HG03139 (cell line): ENCODE measurements around the gene NEDD4L.

Experiments
- ATAC-seq: cut with Tn5 transposase; IDR thresholded peaks from one replicate; pipeline ENCODE4 v1.9.1; 2021; ENCODE audit not compliant: unreplicated experiment

NEDD4L gene

DNA sequence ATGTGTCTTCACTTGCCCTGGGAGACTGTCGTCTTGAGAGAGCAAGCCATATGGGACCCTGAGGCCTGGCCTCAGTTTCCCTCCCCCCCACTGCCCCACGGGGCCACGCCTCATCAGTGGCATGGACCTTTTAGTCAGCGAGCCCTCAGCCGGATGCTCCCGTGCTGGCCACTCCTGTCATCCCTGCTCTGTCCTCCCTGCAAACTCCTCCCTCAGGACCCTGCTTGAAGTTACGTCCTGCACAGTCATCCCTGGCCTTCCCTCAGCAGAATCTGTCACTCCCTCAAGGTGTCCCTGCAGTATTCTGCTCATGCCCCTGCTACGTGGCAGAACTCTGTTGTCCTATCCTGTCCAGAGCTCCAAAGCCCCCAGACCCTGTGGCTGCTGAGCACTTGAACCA lies 265.1 kb downstream of the NEDD4L start:
- ATAC-seq: no peak

DNA sequence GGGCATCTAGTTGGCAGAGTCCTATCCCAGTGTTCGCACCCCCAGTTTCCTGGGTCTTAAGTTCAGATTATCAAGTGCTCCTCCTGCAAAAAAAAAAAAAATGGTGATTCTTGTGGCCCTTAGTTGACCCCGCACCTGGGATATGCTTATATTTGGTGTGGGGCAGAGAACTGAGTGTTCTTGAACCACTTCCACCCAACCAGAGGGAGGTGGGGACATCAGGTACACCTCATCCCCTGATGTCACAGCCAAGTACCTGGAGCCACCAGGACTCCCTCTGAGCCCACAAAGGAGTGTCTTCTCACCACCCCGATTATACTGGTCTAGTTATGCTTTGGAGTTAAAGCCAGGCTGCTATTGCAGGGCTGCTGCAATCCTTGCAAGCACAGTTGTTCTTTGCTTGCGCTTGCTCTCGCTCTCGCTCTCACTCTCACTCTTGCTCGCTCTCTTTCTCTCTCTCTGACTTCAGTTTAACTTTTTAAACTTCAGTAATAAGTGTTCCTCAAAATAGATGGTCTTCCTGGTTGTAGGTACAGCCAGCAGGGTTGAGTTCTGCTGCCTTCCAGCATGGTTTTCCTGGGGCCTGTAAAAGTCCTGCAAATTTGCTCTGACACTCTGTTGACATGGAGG lies 265.7 kb downstream of the NEDD4L start:
- no peak for ATAC-seq

DNA sequence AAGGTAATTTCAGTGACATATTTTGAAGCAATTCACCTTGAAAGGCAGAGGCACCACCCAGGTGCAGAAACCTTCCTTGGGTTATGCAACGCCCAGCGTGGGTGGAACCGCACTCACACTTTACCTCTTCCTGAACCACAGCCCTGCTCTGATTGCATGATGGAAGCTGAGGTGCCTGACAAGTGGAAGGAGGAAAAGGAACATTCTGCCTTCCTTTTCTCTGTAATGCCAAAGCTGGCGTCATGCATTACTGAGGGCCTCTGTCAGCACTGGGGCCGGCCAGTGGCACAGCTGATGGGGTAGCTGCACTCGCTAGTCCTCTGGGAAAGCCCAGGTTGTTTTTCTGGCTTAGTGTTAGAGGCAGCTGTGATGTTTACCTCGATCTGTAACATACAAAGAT lies 266.5 kb downstream of the NEDD4L start:
- no peak for ATAC-seq

DNA sequence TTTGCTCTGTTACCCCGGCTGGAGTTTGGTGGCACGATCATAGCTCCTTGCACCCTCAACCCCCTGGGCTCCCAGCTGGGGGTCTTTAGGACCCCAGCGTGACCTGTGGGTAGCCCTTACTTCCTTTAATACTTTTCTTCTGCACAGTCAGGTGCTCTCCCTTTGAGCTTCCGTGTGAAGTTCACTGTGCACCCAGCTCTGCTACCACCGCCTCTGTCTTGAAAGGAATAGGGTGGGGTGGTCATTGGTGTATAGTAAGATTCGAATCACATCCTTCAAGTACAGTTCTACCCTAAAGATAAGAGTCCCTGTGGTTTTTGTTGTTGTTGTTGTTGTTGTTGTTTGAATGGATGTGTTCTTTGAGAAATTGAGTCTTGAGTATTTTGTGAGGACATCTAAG lies 267.4 kb downstream of the NEDD4L start:
- no peak for ATAC-seq

DNA sequence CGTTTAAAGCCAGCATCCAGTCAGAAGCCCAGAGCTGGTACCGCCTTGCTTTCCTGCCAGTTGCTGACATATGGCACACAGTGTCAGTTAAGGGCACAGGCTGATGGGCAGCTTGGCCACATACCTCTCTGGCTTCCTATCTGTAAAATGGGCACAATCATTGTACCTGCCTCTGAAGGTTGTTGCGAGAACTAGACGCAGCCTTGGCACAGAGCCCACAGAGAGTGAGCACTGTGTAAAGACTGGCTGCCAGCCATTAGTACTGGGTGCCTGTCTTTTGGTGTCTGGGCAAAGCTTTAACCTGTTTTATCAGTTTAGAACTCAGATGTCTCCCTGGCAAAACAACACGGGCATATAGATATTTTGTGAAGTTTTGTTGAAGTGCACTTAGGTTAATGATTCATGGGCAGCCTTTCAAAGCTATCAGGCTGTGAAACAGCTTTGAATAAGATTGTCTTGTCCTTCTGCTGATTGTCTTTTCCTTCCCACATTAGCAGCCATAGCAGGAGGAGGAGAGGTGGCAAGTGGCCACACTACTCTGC lies 269.5 kb downstream of the NEDD4L start:
- no peak for ATAC-seq

DNA sequence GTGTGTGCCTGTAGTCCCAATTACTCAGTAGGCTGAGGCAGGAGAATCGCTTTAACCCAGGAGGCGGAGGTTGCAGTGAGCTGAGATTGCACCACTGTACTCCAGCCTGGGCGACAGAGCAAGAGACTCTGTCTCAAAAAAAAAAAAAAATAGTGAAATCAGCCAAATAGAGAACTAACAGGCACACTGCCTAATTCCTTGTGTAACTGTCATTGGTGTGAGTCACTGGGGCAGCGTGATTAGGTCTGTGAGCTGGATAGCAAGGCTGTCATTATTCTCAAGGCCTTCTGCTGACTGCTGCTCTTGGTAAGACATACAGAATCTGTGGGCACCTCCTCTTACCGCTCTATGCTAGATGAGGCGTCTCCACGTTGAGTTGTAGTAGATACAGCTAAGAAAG lies 270.3 kb downstream of the NEDD4L start:
- ATAC-seq: no peak

DNA sequence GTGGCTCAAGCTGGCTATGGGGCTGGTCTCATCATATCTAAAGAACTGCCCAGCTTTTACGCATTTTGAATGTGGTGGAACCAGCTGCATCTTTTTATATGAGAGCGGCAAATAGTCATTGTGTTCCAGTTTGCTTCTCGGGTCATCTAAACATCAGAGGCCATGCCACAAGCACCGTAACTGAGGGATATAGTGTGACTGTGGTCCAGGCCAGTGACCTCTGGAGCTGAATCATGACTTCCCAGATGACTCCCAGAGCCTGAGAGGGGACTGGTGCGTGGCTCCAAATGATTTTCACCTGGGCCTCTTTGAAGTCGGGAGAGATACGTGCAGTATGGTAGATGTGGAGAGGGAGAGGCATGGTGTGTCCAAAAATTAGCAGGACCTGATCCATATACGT lies 271.0 kb downstream of the NEDD4L start:
- ATAC-seq: no peak

DNA sequence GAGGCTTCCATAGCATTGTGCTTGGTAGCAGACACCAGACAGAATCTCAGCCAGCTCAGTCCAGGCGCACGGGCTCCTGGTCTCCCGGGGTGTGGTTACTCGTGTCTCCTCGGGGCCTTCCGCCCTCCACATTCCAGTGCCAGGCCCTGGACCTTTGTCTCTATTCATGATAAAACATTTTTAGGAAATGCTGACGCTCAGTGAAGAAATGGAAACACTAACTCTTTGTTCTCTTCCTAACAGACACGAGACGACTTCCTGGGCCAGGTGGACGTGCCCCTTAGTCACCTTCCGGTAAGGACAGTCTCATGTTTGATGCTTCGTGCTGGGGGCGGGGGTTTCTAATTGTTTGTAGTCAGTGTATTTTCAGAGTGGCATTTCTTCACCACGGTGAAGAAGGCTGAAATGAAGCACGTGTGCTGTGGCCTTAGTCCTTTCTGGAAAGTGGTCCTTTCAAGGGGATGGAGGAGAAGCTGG lies 271.8 kb downstream of the NEDD4L start:
- ATAC-seq: no peak

DNA sequence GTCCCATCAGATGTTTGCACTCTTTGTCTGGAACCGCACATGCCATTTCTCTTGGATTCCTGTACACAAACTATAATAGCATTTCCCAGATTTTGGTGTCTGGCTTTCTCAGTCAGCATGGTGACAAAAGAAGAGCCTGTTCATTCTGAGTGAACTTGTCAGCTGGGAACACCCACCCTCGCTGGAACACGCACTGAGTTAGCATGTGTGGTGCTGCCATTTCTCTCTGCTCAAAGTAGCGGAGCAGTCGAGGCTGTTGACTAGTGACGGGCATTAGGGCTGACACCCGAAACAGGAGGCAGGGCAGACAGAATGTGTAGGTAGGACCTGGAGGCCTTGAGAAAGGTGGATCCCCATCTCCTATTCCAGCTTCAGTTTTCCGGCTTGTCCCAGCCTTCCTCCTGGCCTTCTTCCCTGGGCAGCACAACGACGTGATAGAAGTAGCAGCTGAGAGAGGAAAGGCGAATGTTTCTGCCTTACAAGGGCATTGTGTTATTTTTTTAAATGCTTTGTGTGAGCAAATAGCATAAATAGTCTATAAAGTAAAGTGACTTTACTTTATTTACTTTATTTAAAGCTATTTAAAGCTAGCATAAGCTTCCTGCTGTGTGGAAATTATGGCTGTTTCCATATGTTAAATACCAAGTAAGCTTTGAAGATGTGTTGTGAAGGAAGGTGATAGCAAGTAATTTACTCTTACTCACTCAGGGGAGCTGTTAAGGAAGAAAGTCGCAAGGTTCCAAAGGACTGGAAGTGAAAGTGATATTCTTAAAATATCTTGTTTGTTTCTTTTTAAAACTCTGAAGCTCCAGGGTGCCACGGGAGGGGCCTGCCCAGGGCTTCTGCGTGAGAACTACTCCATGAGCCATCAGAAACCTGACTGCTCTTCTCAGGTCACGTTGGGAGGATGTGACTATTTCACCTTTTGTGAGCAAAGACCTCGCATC lies 272.6 kb downstream of the NEDD4L start:
- ATAC-seq: no peak

DNA sequence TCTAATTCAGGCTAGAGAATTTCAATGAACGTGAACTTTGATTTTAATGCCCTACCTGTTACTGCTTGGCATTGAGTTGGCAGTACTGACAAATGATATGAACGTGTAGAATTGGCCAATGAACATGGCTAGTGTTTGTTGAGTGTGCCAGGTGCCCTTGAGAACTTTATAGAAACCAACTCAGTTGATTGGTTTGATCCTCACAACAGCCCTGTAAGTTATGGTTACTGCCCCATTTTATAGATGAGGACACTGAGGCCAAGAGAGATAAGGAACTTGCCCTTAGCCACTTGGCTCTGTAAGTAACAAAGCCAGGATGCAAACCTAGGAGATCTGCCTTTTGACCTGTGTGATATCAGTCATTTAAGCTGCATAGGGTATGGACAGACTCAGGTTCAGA lies 275.7 kb downstream of the NEDD4L start:
- ATAC-seq: no peak

DNA sequence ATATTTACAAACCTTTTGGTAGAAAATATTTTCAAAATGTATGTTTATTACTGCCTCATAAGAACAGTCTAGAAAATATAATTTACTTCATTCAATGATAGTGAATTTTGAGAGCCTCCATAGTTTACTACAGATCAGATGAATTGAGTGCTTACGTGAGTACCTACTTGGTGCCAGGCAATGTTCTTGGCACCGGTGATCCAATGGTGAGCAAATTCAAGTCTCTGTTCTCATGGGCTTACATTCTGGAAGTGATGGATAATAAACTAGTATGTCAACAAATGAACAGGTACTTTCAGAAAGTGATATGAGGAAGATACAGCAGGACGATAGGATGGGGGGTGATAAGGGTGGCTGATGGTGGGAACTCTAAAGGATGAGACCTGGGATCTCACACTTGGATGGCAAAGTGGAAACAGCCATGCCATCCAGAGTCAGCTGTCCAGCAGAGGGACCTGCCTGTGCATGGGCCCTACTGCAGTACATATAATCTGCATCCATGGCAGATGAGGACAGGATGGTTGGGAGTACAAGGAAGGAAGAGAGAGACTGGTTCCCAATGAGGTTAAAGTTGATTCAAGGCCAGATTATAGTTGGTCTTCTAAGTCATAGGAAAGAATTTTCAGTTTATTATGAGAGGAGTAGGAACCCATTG lies 277.0 kb downstream of the NEDD4L start:
- no peak for ATAC-seq

DNA sequence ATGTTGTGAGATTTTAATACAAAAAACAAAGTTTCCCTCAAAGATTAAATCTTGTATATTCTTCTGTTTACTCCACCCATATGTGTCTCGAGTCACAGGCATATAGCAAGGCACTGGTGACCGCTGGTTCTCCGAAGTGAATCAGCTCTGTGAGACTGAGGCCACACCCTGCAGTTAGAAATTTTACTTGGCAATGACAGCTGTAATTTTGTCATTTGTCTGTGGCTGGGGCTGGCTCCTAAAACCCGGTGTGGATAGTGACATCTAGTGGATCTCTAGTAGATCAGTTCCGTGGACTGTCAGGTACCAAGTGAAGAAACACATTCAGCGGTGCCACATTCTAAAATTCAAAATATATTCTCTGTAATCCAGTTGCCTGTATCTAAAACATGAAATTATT lies 278.0 kb downstream of the NEDD4L start:
- no peak for ATAC-seq

DNA sequence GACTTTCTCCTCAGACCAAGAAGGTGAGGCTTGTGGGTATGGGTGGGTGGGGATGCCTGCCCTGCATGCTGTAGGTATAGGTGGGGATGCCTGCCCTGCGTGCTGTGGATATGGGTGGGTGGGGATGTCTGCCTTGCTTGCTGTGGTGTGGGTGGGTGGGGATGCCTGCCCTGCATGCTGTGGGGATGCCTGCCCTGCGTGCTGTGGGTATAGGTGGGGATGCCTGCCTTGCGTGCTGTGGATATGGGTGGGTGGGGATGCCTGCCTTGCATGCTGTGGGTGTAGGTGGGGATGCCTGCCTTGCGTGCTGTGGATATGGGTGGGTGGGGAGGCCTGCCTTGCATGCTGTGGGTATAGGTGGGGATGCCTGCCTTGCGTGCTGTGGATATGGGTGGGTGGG lies 278.4 kb downstream of the NEDD4L start:
- ATAC-seq: no peak

DNA sequence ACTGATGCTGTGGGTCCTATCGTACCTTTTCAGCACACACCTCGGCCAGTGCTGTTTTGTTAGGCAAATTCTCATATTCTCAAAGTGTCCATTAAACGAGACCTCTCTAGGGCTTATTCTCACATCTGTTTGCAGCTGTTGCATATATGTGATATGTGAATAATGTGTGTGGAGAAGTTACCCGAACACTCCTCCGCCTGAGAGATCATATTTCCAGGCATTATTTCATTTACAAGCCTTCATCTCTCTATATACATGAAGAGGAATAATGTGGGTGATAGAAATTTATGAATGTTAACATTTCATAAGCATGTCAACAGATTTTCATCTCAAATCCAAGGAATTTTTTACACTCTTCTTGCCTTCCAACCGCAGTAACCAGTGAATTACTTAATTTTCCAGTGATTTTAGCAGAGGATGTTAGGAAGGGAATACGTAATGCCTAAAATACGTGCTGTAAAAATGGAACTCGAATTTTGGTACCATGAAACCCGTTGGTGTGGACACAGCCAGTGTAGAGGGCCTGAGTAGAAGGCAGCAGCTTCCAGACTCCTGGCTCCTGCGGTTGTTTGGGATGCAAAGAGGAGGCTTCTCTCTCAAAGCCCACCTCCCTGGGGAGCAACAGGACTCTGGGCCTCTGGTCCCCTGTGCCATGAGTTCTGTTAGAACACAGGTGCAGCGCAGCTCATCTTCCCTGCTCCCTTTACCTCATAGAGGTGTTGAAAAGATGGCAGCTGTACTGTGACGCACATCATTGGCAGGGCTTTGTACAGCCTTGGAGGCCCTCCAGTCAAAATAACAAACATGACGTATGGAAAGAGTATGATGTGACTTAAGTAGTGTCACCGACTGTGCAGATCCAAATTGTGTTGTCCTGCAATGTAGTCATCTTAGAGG lies 280.1 kb downstream of the NEDD4L start:
- no peak for ATAC-seq

DNA sequence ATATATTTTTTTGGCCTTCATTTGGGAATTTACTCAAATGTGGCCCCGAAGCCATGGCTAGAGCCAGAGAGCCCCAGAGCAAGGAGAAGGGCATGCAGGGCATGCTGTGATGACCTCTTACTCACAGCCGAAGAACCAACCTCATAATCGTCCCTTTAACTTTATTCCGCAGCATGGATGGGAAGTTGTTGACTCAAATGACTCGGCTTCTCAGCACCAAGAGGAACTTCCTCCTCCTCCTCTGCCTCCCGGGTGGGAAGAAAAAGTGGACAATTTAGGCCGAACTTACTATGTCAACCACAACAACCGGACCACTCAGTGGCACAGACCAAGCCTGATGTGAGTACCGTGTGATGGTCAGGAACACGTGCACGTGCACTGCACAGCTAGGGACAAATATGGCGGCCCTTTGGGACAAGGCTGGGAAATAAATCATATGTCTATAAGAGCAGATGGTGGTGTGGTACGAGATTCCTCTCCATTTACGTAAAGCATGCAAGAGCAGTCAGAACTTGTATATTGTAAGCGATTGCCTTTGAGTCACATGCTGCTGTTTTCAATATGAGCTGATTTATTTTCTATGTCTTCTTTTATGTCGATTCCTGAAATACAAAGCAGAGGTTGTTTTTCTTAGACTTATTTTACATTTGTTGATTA lies 280.9 kb downstream of the NEDD4L start:
- no peak for ATAC-seq

DNA sequence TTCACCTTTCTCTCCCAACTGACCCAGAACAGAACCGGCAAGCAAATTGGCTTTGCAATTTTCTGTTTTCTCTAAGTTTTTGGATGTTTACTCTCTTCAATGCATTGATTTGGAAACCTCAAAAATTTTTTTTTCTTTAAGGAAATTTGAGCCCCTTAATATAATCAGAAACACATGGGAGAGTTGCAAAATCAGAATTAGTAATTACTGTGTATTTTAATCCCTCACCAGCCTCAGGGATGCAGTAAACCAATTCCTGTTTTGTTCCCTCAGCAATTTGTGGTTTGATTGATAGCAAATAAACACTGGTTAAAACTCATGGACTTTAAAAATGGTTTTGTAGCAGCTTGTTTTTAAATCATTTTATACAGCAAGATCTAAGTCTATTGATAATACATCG lies 281.5 kb downstream of the NEDD4L start:
- no peak for ATAC-seq

DNA sequence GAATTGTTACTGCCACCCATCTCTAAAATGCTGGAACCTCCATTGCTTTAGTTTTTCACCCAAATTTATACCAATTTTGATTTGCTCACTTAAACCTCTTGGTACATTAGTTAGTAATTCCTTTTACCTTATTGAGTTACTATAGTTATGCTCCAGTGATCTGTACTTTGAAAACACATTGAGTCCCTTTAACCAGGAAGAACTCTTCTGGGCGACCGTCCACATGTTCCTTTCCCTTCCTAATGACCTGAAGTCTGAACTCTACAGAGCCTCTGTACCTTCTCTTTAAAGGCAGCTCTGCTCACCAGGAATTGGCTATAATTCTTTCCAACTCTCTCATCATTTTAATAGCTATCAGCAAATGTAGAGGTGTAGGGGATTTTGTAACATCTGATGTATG lies 290.0 kb downstream of the NEDD4L start:
- ATAC-seq: no peak

DNA sequence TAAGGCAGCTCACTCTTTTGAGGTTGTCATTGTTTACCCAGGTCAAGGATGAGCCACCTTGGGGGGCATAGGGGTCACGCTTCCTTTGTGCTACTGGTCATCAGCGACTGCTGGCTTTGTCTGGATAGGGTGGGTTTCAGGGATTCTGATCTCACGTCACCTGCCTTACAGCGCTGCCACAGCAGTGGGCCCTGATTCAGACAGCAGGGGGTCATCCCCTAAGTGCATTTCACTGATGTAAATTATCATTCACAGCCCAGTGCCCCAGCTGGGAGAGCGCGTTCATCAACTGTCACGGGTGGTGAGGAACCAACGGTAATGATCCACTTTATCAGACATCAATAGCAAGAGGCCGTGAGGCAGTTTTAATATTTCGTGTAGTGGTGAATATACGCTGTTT lies 291.2 kb downstream of the NEDD4L start:
- ATAC-seq: no peak

DNA sequence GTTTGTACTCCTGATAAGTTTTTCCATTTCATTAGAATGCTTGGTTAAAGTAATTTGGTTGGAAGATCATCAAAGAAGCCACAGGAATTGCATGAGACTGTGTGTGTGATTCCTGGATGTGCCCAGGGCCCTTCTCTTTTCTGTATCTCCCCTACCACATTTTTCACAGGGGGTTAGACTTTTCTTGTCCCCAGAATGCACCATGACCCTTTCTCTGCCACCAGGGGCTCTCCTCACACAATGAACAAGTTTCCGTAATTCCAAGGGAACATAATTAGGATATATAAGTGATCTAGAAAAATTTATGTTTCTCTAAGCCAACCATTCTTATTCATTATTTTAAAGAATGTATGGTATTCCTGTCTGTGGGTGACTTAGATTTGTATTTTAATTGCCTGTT lies 291.8 kb downstream of the NEDD4L start:
- no peak for ATAC-seq

DNA sequence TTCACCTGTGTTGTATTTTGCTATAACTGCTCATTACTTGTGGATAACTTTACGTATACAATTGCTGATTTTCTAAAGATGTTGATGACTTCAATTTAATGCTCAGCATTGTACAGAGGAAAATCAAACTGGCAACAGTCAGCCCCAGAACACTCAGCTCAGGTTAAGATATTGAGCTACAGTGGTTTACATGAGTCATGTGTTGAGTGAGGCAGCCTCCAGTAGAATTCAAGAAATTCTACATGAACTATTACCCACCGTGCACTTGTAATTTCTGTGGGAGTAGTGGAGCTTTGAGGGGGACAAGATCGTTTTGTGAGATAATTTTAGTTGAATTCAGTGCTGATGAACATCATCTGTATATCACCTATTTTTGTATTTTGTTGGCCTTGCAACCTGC lies 292.6 kb downstream of the NEDD4L start:
- no peak for ATAC-seq
